GM10248 (cell line): Measurements from ENCODE around the gene P3H3.

Experiments
- CTCF ChIA-PET: fragments of 300-600 bp; sonication (Branson Sonifier 250); formaldehyde crosslinking; extraction: SDS; loops from one replicate; lab custom pipeline; 2021; ENCODE audit warnings: antibody characterized with exemption; lab: Yijun Ruan, JAX
- POLR2A ChIA-PET: fragments of 350-650 bp; sonication (Branson Sonifier 250); formaldehyde crosslinking; extraction: SDS; loops from one replicate; lab custom pipeline; 2020; ENCODE audit warnings: antibody characterized with exemption; lab: Yijun Ruan, JAX
- DNase-seq: peaks from one replicate; pipeline ENCODE4 v3.0.0; 2012; ENCODE audit errors: extremely low spot score
- CTCF ChIP-seq: IDR thresholded peaks from 2 replicates; pipeline ENCODE4 v1.5.1; 2012; ENCODE audit warnings: mild to moderate bottlenecking, low read depth; ENCODE audit errors: extremely low read depth, missing control alignments, control extremely low read depth

P3H3 gene

GRCh38 chr12:6845395-6845794 is 17.2 kb downstream of the P3H3 start:
- DNase-seq, result no peak
- TF ChIP-seq CTCF, result no peak
- POLR2A ChIA-PET, result no interaction called here
- CTCF ChIA-PET, result interaction anchor here (1.6 to 3.1 kb wide), 2 partner anchors 9 to 11 kb away, joined by 7 to 16 read pairs; no protein-coding TSS in a partner anchor

GRCh38 chr12:6846316-6846869 is 18.2 kb downstream of the P3H3 start:
- TF ChIP-seq CTCF, result no peak
- ChIA-PET CTCF (interaction anchor here (1.5 to 2.8 kb wide), 3 partner anchors 10 to 26 kb away, joined by 6 to 11 read pairs (median 7); partner anchors contain the start of gene SPSB2), POLR2A (no interaction called here)
- DNase-seq, result no peak

GRCh38 chr12:6847676-6848075 is 19.5 kb downstream of the P3H3 start:
- DNase-seq, result no peak
- POLR2A ChIA-PET, result interaction anchor here (1.4 kb wide), 1 partner anchor 20 kb away, joined by 5 read pairs; the partner anchor contains the start of gene TPI1
- no peak for TF ChIP-seq CTCF
- CTCF ChIA-PET, result interaction anchor here (1.1 to 2.8 kb wide), 7 partner anchors 11 to 43 kb away, joined by 5 to 11 read pairs (median 7); partner anchors contain the start of gene SPSB2

- CTCF ChIA-PET, result interaction anchor here (1.0 to 8.1 kb wide), 4 partner anchors 15 to 33 kb away, joined by 3 to 130 read pairs (median 6); partner anchors contain the start of genes SPSB2 and TPI1
- TF ChIP-seq CTCF, result no peak
- no peak for DNase-seq
- POLR2A ChIA-PET, result no interaction called here
Measured at GRCh38 chr12:6849427-6849826, 21.2 kb downstream of the P3H3 start.

- no peak for TF ChIP-seq CTCF
- ChIA-PET CTCF (interaction anchor here (1.0 to 8.1 kb wide), 5 partner anchors 11 to 83 kb away, joined by 3 to 130 read pairs (median 7); partner anchors contain the start of genes PTMS, SPSB2 and TPI1), POLR2A (no interaction called here)
- DNase-seq, result no peak
Measured at GRCh38 chr12:6849976-6850560, 21.9 kb downstream of the P3H3 start.

- POLR2A ChIA-PET, result interaction anchor here (0.6 to 3.3 kb wide), 11 partner anchors 11 to 380 kb away, joined by 3 to 89 read pairs (median 6); partner anchors contain the start of genes GAPDH, SPSB2, TPI1 and VAMP1
- TF ChIP-seq CTCF, result no peak
- CTCF ChIA-PET, result interaction anchor here (0.9 to 8.1 kb wide), 9 partner anchors 9 to 97 kb away, joined by 4 to 130 read pairs (median 7); partner anchors contain the start of genes GNB3, MLF2, PTMS and SPSB2
- DNase-seq, result no peak
Measured at GRCh38 chr12:6850796-6851152, 22.6 kb downstream of the P3H3 start.
